IPS DF 4.7 (cell line): ENCODE measurements around the gene TBCA.
"Not testable (repeated sequence)": the region's sequence is repeated elsewhere in the genome, so short reads cannot be mapped to it uniquely, and the experiment has no call there.

Experiments
- DNase-seq: peaks from one replicate; pipeline ENCODE4 v3.0.0-alpha.2; 2013; ENCODE audit warnings: low spot score; ENCODE audit errors: extremely low read depth

Gene TBCA

DNA sequence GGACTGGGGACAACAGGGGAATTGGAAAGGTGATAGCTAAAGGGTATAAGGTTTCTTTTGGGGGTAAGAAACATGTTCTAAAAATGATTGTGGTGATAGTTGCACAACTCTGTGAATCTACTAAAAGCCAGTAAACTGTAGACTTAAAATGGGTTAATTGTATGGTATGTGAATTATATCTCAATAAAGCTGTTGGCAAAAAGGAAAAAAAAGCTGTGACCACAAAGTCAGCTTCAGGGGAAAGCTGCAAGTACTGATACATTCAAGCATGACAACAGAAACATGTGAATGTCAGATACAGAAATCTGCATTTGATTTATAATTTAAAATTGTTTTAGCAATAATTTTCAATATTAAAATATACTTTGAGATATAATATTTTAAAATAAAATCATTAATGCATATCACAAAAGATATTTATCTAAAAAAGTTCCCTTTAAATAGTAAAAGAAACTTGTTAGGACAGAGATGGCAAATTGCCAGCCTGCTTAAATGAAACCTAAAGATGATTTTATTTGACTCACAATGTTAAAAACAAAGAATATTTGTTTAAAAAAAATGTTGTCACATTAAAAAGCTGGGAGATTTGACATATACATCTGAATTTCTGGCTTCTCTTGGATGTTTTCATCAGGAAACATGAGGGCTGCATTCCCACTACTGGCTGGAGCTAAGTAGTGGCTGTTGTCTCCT lies 66.0 kb downstream of the TBCA start:
- DNase-seq, result no peak

DNA sequence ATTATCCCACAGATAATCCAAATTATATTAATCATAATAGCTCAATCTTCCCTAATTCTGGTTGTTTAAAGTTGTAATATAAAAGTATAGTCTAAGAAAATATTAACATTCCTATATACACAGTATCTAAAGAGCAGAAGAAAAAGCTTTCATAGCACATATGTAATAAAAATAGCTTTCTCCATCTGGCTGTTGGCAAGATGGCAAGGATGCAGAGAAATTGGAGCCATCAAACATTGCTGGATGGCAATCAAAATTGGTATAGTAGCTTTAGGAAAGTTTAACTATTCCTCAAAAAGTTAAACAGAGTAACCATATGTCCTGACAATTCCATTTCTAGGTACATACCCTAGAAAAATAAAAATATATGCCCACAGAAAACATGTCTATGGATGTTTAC lies 66.8 kb downstream of the TBCA start:
- DNase-seq, result no peak

DNA sequence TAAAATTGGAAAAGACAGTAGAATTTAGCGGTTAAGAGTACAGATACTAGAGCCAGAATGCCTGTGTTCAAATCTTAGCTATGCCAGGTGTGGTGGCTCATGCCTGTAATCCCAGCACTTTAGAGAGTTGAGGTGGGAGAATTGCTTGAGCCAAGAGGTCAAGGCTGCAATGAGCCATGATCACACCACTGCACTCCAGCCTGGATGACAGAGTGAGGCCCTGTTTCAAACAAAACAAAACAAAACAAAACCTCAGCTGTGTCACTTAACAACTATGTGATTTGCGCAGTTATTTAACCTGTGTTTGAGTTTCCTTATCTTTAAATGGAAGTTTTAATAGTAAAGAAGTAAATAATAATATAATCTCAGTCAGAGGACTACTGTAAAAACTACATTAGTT lies 68.3 kb downstream of the TBCA start:
- no peak for DNase-seq

DNA sequence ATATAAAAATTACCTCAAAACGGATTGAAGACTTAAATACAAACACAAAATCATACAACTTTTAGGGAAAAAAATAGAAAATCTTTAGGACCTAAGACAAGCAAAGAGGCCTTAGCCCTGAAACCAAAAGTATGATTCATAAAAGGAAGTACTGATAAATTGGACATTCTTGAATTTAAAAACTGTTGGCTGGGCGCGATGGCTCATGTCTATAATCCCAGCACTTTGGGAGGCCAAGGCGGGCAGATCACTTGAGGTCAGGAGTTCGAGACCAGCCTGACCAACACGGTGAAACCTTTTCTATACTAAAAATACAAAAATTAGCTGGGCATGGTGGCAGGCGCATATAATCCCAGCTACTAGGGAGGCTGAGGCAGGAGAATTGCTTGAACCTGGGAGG lies 76.6 kb downstream of the TBCA start:
- DNase-seq, result not testable (repeated sequence)

DNA sequence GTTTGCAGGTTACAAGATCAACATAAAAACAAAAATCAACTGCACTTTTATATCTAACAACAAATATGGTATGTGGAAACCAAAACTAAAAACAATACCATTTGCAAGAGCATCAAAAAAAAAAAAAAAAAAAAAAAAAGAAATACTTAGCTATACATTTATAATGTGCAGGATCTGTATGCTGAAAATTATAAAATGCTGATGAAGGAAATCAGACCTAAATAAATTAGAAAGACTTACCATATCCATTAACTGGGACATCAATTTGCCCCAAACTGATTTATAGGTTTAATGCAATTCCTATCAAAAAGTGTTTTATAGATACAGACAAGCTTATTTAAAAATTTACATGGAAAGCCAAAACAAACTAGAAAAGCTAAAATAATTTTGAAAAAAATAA lies 77.2 kb downstream of the TBCA start:
- no peak for DNase-seq

DNA sequence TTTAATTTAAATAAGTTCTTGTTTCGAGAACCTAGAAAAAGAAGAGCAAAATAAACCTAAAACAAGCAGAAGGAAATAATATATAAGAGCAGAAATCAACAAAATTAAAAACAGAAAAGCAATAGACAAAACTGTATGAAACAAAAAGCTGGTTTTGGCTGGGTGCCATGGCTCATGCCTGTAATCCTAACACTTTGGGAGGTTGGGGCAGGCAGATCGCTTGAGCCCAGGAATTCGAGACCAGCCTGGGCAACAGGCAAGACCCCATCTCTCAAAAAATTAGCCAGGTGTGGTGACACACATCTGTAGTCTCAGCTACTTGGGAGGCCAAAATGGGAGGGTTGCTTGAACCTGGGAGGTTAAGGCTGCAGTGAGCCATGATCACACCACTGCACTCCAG lies 78.4 kb downstream of the TBCA start:
- DNase-seq, result no peak

DNA sequence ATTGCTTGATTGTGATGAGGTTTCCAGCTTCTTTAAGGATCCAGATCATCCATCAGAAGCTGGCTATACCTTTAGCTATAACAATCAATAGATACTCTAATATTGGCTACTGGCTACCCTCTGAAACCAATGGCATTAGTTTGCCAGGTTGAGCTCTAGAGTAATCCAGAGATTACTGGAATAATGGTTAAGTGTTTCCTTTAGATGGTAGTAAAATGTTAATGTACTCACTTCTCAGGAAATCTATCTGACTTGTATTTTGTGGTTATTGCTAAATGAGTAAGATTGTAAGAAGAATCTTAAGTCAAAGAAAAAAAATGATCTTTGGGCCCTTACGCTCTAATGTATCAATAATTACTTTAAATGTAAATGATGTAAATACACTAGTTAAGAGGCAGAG lies 80.0 kb downstream of the TBCA start:
- no peak for DNase-seq

DNA sequence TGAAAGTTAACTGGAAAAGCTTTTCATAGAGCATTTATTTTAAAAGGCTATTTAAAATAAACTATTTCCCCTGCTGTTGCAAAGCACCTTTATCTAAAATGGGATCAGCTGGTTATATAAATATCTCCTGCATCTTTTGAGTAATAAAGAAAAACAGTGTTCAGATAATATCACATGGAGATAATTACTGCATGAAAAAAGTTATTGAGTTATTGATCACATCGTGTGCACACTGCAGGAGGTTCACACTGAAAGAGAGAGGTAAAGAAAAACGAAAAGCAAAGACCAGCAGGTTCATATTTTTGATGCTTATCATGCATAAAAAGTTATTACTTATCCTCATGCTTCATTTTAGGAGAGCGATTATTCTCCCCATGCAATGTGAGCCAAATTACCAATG lies 82.2 kb downstream of the TBCA start:
- no peak for DNase-seq

DNA sequence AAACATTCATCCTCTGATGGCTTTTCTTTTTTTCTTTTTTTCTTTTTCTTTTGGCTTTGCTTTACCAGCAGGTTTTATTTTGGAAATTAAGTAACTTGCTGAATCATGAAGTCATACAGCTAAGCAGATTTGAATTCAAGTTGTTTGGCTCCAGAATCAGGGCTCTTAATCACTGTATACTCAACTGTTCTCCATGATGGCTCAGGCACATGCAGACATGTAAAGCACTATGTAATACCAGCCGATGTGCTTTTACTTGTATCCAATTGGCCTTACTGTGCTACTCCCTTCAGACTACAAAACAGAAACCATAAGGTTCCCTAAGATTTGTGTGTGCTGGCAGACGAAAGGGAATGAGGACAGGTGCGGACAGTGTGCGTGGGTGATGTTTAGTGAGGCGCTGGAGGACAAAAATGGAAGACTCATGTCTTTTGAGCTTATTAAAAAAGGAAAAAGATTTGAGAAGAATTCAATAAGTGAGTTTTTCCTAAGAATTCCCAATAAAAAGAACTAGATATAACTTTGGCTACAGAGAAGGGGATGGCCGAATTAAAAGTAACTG lies 92.9 kb downstream of the TBCA start:
- DNase-seq, result no peak

DNA sequence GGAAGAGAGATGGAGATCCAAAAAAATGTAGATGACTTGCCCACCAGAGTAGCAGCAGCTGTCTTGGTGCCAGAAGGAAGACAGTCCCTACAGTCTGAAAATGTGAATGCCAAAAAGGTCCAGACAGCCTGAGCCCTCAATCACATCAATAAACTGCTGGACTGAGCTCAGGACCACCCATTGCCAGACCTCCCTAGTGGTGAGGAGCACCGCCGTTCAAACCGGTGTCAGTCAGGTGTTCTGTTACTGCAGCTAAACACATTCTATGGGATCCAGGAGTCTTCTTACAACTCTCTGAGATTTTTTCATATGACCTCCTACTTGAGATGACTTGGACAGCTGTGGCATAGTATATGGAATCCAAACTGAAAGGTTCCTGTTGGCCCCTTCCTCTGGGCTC lies 105.6 kb downstream of the TBCA start:
- no peak for DNase-seq

DNA sequence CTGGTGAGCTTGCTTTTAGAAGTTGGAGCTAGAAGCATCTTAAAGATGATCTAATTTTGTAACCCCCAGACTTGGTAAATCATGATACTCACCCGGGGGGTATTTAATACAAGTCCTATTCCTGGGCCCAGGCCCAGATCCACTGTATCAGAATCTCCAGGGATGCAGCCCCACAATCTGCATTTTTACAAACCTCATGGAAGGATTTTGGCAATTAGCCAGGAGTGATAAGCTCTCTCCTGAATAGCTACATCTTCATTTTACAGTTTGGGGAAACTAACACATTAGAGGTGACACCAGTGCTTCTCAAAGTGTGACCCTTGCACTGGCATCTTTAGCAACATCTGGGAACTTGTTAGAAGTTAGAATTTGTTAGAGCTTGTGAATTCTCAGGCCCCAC lies 106.5 kb downstream of the TBCA start:
- DNase-seq, result no peak

DNA sequence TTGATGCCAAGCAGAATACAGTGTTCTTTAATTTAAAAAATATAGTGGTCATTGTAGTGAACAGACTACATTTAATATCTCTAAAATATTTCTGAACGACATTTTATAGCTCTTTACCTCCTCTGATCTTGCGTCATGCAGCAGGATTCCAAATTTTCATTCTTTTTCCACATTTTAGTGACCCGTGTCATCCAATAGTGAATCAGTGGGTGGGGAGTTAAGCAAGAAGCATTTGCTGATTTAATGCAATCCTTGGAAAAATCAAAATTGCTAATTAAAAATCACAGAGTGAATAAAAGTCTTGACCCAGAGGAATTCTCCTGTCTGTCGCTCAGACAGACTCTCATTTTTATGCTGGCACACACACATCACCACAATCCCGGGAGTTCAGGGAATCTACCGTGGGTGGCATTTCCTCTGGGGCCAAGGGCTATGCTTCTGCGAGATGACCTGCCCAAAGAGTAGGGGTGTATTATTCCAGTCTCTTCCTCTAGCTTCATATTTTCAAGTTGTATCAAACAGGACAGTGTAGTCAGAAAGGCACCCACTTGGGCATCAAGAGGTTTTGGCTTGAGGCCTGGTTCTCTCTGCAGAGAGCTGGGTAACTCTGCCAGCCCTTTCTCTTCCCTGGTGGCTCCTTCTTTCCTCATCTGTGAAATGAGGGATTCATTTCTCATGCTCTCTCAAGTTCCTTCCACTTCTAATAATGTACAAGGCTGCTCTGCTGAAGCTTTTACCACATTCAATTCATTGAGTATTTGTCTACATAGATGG lies 112.9 kb downstream of the TBCA start:
- no peak for DNase-seq

DNA sequence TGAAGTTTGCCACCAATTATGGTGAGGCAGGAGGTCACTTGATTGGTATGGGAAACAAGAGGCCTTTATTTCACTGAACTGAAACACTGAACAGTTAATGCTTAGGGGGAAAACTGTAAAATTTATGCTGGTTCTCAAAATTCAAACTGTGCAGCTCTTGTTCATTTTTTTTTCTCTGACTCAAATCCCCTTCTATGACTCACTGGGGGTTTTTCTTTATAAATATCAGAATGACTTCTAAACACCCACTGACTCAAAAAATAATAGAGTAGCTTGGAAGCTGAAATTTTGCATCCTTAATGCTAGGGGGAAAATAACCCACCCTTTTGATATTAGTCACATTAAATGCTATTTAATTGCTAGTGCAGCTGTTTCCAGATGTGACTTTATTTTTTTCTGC lies 113.5 kb downstream of the TBCA start:
- no peak for DNase-seq

DNA sequence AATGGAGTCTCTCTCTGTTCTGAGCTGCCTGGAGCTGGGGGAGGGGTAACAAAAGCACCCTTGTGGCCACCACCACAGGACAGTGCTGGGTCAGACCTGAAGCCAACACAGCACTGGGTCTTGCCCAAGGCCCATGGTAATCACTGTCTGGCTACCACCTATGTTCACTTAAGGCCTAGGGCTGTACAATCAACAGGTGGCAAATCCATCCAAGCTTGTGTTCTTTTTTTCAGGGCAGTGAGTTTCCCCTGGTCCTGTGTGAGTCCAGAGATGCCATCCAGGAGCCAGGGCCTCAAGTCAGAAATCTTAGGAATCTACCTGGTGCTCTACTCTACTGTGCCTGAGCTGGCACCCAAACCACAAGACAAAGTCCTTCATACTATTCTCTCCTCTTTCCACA lies 117.5 kb downstream of the TBCA start:
- no peak for DNase-seq

DNA sequence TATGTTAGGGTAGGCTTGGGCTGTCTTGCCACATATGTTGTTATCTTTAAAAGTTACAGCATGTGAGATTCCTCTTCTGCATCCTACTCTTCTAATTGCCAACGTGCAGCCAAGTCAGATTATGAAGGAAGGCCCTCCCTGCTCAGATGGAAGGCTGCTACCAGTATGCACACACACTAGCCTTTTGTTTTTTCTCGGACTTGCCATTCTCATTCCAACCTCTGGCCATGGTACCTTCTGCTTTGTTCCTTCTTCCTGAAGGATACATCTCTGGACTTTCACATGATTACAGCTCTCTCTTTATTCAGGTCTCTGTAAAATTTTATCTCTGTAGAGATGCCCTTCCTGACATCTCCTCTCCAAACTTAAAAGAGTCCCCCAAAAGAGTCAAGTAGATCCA lies 124.8 kb downstream of the TBCA start:
- DNase-seq, result no peak

DNA sequence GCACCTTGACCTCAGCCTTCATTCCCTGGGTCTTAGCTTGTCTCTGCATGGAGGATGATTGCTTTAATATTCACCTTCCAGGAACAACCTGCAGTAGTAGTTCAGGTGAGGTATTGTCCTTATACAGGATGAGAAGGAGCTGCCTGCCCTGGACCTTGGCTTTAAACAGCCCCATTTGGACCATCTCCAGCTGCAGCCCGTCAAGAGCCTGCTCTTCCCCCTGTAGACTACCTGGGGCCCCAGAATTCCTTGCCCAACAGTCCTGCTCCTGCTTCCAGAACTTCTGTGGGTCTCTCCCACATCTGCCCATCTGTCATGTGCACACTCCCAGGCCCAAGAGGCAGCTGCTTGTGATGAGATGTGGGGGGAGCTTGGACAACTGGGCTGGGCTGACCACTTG lies 125.5 kb downstream of the TBCA start:
- no peak for DNase-seq

DNA sequence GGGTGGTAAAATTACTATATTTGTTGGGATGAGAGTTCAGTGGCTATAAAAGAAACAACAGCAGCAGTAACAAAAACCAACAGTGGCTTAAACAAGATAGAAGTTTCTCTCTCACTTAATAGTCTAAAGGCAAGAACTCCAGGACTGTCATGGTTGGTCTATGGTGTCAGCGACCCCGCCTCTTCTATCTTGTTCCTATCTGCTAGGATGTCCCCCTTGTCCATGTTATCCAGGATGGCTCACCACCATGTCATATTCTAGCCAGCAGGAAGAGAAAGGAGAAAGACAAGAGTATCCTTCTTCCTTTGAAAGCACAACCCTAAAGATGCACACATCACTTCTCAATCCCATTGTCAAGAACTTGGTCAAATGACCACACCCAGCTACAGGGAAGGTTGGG lies 126.4 kb downstream of the TBCA start:
- no peak for DNase-seq

DNA sequence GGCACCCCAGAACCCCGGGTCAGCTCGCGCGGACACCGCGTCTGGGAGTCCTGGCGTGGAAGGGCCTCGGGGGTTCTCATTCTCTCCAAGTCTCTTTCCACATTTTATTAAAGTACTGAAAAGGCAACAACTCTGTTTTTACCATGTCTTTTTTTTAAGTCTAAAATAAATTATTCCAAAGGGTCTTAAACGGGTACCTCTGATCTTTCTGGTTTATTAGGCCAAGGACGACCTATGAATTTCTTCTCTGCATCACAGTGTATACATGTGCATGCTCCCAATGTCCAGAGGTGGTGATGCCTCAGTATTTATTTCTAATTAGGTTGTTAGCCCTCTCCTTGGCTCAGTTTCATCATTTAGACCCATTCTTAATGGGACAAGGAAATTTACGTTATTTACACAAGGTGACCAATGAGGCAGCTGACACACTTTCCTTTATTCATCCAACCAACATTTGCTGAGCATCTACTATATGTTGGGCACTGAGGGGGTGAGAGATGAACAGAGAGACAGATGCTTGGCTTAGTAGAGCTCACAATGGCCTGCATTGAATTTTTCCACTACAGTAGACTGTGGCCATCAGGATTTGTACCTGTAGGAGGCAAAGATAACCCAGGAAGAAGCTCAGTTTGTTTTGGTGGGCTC lies 130.0 kb downstream of the TBCA start:
- no peak for DNase-seq

DNA sequence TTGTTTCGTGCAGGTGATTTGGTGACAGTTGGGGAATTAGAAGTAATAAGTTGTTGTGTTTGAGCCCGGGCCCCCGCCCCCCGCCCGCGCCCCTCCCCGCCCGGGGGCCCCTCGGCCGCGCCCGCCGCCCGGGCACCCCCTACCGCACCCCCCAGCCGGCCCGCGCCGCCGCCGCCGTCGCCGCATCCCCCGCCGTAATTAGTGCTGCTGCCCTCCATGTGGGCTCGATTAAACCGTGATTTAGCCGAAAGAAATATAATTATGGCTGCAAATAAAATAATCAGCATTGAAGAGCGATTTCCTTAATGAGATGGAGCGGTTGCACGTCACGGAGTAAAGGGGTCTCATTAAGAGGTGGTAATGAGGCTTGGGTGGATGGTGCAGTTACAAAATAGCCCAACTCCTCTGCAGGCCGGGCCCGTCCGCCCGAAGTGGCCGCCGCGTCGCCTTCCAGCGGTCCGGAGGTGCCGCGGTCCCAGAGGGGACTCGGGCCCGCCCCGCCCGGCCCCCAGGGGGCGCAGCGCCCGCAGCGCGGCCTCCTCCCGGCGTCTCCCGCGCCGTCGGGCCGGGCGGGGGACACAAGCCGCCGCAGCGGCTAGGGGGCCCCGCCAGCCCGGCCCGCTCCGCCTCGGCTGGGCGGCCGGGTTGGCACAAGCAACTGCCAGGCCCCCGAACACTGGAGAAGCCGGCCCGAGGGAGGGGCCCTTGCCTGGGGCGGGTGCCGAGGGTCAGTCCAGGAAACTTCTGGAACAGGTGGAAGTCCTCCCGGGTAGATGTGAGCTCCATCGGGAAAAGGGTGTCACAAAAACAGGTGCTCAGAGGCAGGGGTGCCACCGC lies 130.8 kb downstream of the TBCA start:
- no peak for DNase-seq

DNA sequence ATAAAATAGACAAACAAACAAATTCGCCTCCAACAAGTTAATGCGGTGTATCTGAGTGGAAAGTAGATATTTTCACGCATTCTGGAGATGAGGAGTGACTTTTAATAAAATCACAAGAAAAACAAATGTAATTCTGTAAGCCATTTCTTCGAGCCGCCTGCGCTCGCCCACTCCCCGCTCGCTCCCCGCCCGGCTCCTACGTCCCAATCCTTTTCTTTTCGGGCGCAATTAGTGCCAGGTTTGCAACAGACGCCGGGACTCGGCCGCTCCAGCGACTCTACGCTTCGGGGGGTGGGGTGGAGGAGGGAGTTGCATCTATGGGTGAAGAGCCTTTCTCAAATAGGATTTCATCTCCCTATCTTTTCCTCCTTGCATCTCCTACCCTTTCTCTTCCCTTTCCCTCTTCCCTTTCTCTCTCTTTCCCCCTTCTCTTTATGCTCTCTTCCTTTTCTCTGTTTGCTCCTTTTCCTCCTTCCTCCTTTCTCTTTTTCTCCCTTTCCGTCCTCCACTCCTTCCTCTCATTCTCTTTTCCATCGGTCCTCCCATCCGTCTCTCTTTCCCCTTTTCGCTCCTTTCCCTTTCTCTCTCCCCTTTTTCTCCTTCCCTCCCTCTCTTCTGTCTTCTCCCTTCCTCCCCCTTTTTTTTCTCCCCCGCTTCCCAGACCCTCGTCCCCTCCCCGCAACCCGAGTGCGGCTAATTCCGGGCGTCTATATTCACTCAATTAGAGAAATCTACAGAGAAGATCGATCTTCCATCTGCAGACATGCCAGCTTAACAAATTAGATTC lies 131.6 kb downstream of the TBCA start:
- no peak for DNase-seq
